Left lung (tissue), 10 donors: Measurements from ENCODE around the gene EHMT1. TPM values are rescaled to one million over a fixed set of nuclear protein-coding genes. Genes with fewer than 3 reads are reported as not detected.

Experiments
- ATAC-seq: fragments of 200-7000 bp; cut with Tn5 transposase; one replicate; pipeline ENCODE4 v1.9.1; 2020; ENCODE audit warnings: moderate library complexity
- DNase-seq, 4 donors: peaks; one replicate each; pipeline ENCODE4 v3.0.0-alpha.2; 2013 to 2020
- H3K27ac ChIP-seq, 2 donors: fragments of 200-600 bp; sonication (generic) in 1 of 2; one replicate each; pipeline versions ENCODE4 v1.5.0 to v1.8.0; 2020 to 2021
- H3K27me3 ChIP-seq, 2 donors: fragments of 200-600 bp; sonication (generic) in 1 of 2; one replicate each; pipeline versions ENCODE4 v1.5.0 to v1.8.0; 2020 to 2021
- H3K36me3 ChIP-seq, 2 donors: fragments of 200-600 bp; sonication (generic) in 1 of 2; one replicate each; pipeline versions ENCODE4 v1.5.0 to v1.8.0; 2020 to 2021
- H3K4me1 ChIP-seq, 2 donors: fragments of 200-600 bp; one replicate each; pipeline ENCODE4 v1.8.0; 2021
- H3K4me3 ChIP-seq, 2 donors: fragments of 200-600 bp; sonication (generic) in 1 of 2; one replicate each; pipeline versions ENCODE4 v1.5.0 to v1.8.0; 2020 to 2021; ENCODE audit warnings: mild to moderate bottlenecking in 1 of 2
- H3K9me3 ChIP-seq, 2 donors: fragments of 200-600 bp; sonication (generic) in 1 of 2; one replicate each; pipeline versions ENCODE4 v1.5.0 to v1.8.0; 2020 to 2021
- CTCF ChIP-seq, 2 donors: fragments of 200-600 bp; sonication (generic) in 1 of 2; IDR thresholded peaks; one replicate each; pipeline versions ENCODE4 v1.5.0 to v1.8.0; 2021; ENCODE audit warnings: antibody characterized with exemption in 2 of 2
- intact Hi-C, 2 donors: fragments of 100-400 bp; cut with DNase I; formaldehyde crosslinking; loops; one replicate each; pipeline versions ENCODE4 v1.11.2 to v1.14.2; 2022
- polyA plus RNA-seq, 6 donors: library from polyadenylated mRNA; unstranded; fragments of 120-200 nt; gene quantifications; one replicate each; pipeline ENCODE4 v1.2.1, GENCODE V29; 2013; ENCODE audit not compliant: insufficient read length in 6 of 6
- total RNA-seq, 2 donors: library from RNA; stranded (reverse); fragmentation: NEBNext Ultra II Directional; extraction: Animal tissue kit (Norgen Biotek cat#: 25700); gene quantifications; one replicate each; pipeline ENCODE4 v1.2.1, GENCODE V29; 2021
- donor health status: DM: no; HTN: yes; CAD: no.
- donor health status: DM: no; HTN: no; CAD: no.

The EHMT1 gene
- total and polyA plus RNA-seq, 8 donors: 71.5 to 92.7 (median 82.7) TPM

- Histone ChIP-seq H3K4me1 (peaks cover 16 to 57% of the 10 kb centered on the region in 2 donors), H3K36me3 (no peaks in the 10 kb centered on the region), H3K9me3 (no peaks in the 10 kb centered on the region), H3K27me3 (no peaks in the 10 kb centered on the region), H3K4me3 (peak overlapping the region; percentile 68 to 84), H3K27ac (peak overlapping the region; percentile 81 to 90)
- intact Hi-C loops: no loop called here
- ATAC-seq: peak; percentile 9
- TF ChIP-seq CTCF (IDR thresholded peaks at IDR 0.05): no peak
- DNase-seq: peak in 2 of 4 donors; percentile 52 to 90
Observed at GRCh38 chr9:137606005-137606621, 12.7 kb upstream of the EHMT1 start.

GRCh38 chr9:137606734-137607138, 12.1 kb upstream of the EHMT1 start:
- H3K4me3 ChIP-seq: peak overlapping the region; percentile 68 to 84
- no peaks in the 10 kb centered on the region for H3K27me3 ChIP-seq
- H3K4me1 ChIP-seq: peaks cover 23 to 64% of the 10 kb centered on the region in 2 donors
- DNase-seq (peak in 2 of 4 donors; percentile 45 to 89), ATAC-seq (peak; percentile 0)
- TF ChIP-seq CTCF (IDR thresholded peaks at IDR 0.05): no peak
- peak overlapping the region; percentile 81 to 90 for H3K27ac ChIP-seq
- H3K9me3 ChIP-seq: no peaks in the 10 kb centered on the region
- H3K36me3 ChIP-seq: no peaks in the 10 kb centered on the region
- intact Hi-C loops: no loop called here

DNA sequence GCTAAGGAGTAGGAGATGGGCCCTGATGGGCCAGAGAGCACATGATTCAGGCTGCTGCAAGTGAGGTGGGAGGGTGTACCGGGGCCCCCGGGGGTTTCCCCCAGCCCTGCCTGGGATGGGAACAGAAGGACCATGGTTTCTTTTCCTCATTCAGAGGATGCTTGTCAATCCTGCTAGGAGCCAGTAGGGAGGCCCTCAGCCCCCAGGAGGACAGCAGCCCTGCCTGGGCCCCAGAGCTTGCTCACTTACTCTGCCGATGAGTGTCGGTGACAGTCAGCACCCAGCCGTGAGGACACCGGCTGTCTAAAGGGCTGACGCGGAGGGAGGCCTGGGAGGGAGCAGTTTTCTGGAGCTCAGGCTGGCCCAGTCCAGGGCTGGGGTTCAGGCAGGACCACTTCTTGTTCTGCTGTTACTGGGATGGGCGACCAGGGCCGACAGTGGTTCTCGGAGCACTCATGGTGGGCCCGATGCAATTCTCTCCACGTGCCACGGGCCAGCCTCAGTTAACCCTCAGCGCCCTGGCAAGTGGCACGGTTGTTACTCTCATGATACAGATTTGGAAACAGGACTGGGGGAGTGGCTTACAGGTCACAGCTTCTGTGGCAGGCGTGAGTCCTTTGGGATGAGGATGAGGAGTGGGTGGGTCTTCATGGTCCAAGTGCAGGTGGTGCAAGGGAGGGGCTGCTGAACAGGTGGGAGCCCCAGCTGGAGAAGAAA, 11.5 kb upstream of the EHMT1 start:
- H3K27ac ChIP-seq: peak overlapping the region; percentile 26 to 90
- ATAC-seq: no peak
- DNase-seq: peak in 1 of 4 donors; percentile 84
- intact Hi-C loops: no loop called here
- H3K4me1 ChIP-seq: peaks cover 28 to 67% of the 10 kb centered on the region in 2 donors
- no peaks in the 10 kb centered on the region for H3K27me3 ChIP-seq
- no peaks in the 10 kb centered on the region for H3K36me3 ChIP-seq
- H3K9me3 ChIP-seq: no peaks in the 10 kb centered on the region
- TF ChIP-seq CTCF (IDR thresholded peaks at IDR 0.05): no peak
- peak overlapping the region; percentile 68 to 84 for H3K4me3 ChIP-seq

GRCh38 chr9:137610944-137611343, 7.9 kb upstream of the EHMT1 start:
- Histone ChIP-seq H3K27ac (peak overlapping the region; percentile 81 to 82), H3K4me1 (peaks cover 36 to 88% of the 10 kb centered on the region in 2 donors), H3K4me3 (no peak overlapping the region), H3K36me3 (peaks cover 0 to 32% of the 10 kb centered on the region in 2 donors), H3K9me3 (no peaks in the 10 kb centered on the region), H3K27me3 (no peaks in the 10 kb centered on the region)
- no peak for DNase-seq
- no peak for TF ChIP-seq CTCF (IDR thresholded peaks at IDR 0.05)
- no peak for ATAC-seq
- intact Hi-C loops: no loop called here
